ENCODE measurements around the gene CCDC187. TPM values are rescaled to one million over a fixed set of nuclear protein-coding genes. Genes with fewer than 3 reads are reported as not detected.

Gene CCDC187
- total and polyA plus RNA-seq, 2 of the 8 experiments (the other 6 are each of a cell fraction or from before 2014, with no cell fraction given) = 0.02 TPM; not detected in 1

GRCh38 chr9:136226680-136227407 is 77.0 kb downstream of the CCDC187 start:
- WGBS, 2 experiments (ENCODE audit: extremely low coverage in 1 of 2, insufficient coverage in 1 of 2, insufficient read length in 1 of 2, insufficient replicate concordance in 2 of 2, low coverage in 1 of 2, low lambda C conversion rate in 2 of 2, missing lambda C conversion rate in 1 of 2) = 94% methylated on average over 30 of the region's 30 CpGs; no CpG with 5 or more reads in 1 of the 2 experiments
- FAIRE-seq (no peak), DNase-seq (ENCODE audit: low read depth in 1 of 2, low spot score in 2 of 2) (no peak)

More at GRCh38 chr9:136226680-136227407, 77.0 kb downstream of the CCDC187 start:
- Histone ChIP-seq H3K4me3 (ENCODE audit: extremely low read depth in 1 of 4, insufficient read depth in 2 of 4, low read depth in 3 of 4, low read length in 4 of 4) (no peak overlapping the region), H2AK5ac (ENCODE audit: low read depth, low read length) (no peak overlapping the region), H3K79me2 (ENCODE audit: control insufficient read depth in 1 of 2, insufficient read depth in 2 of 2, low read length in 2 of 2) (peaks cover 0 to 64% of the 10 kb centered on the region in 2 experiments; a peak in 2 of 4 replicates), H2BK120ac (replicated peaks; ENCODE audit: low read depth, low read length) (no peak overlapping the region), H3K14ac (ENCODE audit: insufficient read length) (no peak overlapping the region), H3K4me2 (ENCODE audit: insufficient read depth in 1 of 2, low read depth in 2 of 2, low read length in 2 of 2) (no peak overlapping the region), H2BK15ac (ENCODE audit: low read length) (no peak overlapping the region), H3K27ac (ENCODE audit: low read depth, low read length) (no peak overlapping the region), H3K36me3 (ENCODE audit: control insufficient read depth in 2 of 4, insufficient read depth in 4 of 4, low read length in 3 of 4) (peaks cover 0 to 2% (median 1%) of the 10 kb centered on the region in 4 experiments; a peak in 4 of 8 replicates), H2BK20ac (ENCODE audit: low read length) (no peak overlapping the region), H2AFZ (ENCODE audit: low read length) (no peak overlapping the region), H2BK5ac (ENCODE audit: low read depth, low read length) (peak overlapping the region; percentile 67), H3K9ac (replicated peaks in 1 of 4; ENCODE audit: extremely low read depth in 1 of 4, low read depth in 3 of 4, low read length in 3 of 4) (no peak overlapping the region), H4K8ac (ENCODE audit: extremely low read depth, insufficient read depth, low read length) (no peak overlapping the region), H3K56ac (replicated peaks; ENCODE audit: insufficient read length, low read depth, low read length) (no peak overlapping the region), H3K79me1 (ENCODE audit: low read depth, low read length) (peaks cover 16% of the 10 kb centered on the region), H3K4ac (replicated peaks; ENCODE audit: insufficient read length, low read depth, low read length) (no peak overlapping the region), H3K23ac (ENCODE audit: insufficient read length) (no peak overlapping the region), H3K18ac (ENCODE audit: extremely low read depth, low read length) (no peak overlapping the region), H4K20me1 (replicated peaks in 1 of 2; ENCODE audit: control insufficient read depth in 1 of 2, insufficient read depth in 2 of 2, low read length in 2 of 2) (peaks cover 26 to 31% of the 10 kb centered on the region in 2 experiments), H3K9me3 (ENCODE audit: insufficient read depth in 2 of 2, low read depth in 1 of 2, low read length in 1 of 2) (no peaks in the 10 kb centered on the region), H2BK12ac (ENCODE audit: low read depth, low read length) (no peak overlapping the region), H3K23me2 (ENCODE audit: low read depth, low read length) (no peaks in the 10 kb centered on the region), H4K91ac (replicated peaks; ENCODE audit: insufficient read length, low read length) (no peak overlapping the region), H3K4me1 (replicated peaks in 1 of 4; ENCODE audit: control insufficient read depth in 3 of 4, insufficient read depth in 4 of 4, low read length in 3 of 4) (no peaks in the 10 kb centered on the region; a peak in 1 of 7 replicates), H4K5ac (ENCODE audit: insufficient read length, low read depth, low read length) (no peak overlapping the region), H3K27me3 (replicated peaks in 1 of 4; ENCODE audit: control insufficient read depth in 3 of 4, extremely low read depth in 1 of 4, insufficient read depth in 3 of 4, low read length in 3 of 4) (no peaks in the 10 kb centered on the region)
- POLR2A ChIA-PET (ENCODE audit: partially characterized antibody) = interaction anchor here (1.2 kb wide), 1 partner anchor 24 kb away, joined by 3 read pairs; no protein-coding TSS in a partner anchor
- TF ChIP-seq USF2 (IDR thresholded peaks at IDR 0.05; ENCODE audit: low read length) (no peak), CHD1 (IDR thresholded peaks at IDR 0.05; ENCODE audit: low read depth, low read length) (no peak), RNF2 (IDR thresholded peaks at IDR 0.05; ENCODE audit: borderline replicate concordance, low read depth, low read length, missing control alignments, poor library complexity, severe bottlenecking) (no peak), GTF2F1 (IDR thresholded peaks at IDR 0.05; ENCODE audit: borderline replicate concordance, low read depth, low read length) (no peak), BRCA1 (IDR thresholded peaks at IDR 0.05; ENCODE audit: low read depth, low read length) (no peak), JUND (IDR thresholded peaks at IDR 0.05; ENCODE audit: low read length) (no peak), RXRA (IDR thresholded peaks at IDR 0.05; ENCODE audit: insufficient read depth, low read depth, low read length) (no peak), EZH2 (IDR thresholded peaks at IDR 0.05; ENCODE audit: low read depth, low read length, severe bottlenecking) (no peak), CREB1 (IDR thresholded peaks at IDR 0.05) (no peak)
- CTCF ChIA-PET (ENCODE audit: partially characterized antibody) = interaction anchor here (0.7 to 6.7 kb wide), 25 partner anchors 11 to 136 kb away, joined by 3 to 52 read pairs (median 5); partner anchors contain the start of gene LHX3
